ENCODE measurements around the gene TIMP3. TPM values are rescaled to one million over a fixed set of nuclear protein-coding genes. Genes with fewer than 3 reads are reported as not detected.

The TIMP3 gene
- total RNA-seq, 4 donors from 2014 or later, result 68.1 to 381 (median 202) TPM

GRCh38 chr22:32765132-32765618 is 36.3 kb upstream of the TIMP3 start:
- intact Hi-C loops (cut with DNase I; ENCODE audit: low total_unique reads), result no loop called here
- H3K4me3 ChIP-seq (ENCODE audit: low read depth, poor library complexity, severe bottlenecking), result no peak overlapping the region
- 57 to 66% methylated on average over 12 of the region's 12 CpGs for WGBS, 2 donors
- no peak for DNase-seq (ENCODE audit: low spot score in 2 of 2)
- no peak for TF ChIP-seq POLR2A (IDR thresholded peaks at IDR 0.05)
- TF ChIP-seq, protein P1, sequence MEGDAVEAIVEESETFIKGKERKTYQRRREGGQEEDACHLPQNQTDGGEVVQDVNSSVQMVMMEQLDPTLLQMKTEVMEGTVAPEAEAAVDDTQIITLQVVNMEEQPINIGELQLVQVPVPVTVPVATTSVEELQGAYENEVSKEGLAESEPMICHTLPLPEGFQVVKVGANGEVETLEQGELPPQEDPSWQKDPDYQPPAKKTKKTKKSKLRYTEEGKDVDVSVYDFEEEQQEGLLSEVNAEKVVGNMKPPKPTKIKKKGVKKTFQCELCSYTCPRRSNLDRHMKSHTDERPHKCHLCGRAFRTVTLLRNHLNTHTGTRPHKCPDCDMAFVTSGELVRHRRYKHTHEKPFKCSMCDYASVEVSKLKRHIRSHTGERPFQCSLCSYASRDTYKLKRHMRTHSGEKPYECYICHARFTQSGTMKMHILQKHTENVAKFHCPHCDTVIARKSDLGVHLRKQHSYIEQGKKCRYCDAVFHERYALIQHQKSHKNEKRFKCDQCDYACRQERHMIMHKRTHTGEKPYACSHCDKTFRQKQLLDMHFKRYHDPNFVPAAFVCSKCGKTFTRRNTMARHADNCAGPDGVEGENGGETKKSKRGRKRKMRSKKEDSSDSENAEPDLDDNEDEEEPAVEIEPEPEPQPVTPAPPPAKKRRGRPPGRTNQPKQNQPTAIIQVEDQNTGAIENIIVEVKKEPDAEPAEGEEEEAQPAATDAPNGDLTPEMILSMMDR (IDR thresholded peaks at IDR 0.05), result no peak

DNA sequence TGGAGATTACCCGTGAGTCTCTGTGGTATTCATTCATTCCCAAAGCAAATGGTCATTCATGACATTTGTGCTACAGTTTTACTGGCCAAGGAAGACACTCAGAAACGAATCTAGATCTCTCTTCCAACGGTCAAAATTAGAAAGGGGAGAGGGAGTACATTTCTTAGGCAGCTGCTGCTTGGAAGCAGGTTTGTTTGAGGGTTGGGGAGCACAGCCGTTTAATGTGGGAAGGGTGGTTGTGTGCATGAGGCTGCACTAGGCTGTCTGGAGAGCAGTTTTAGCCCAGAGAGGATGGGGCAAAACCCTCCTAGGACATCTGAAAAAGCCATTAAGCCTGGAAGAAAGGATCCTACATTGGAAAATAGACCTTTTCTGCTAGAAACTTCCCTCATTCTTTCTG is 29.7 kb upstream of the TIMP3 start:
- 48 to 51% methylated on average over 4 of the region's 4 CpGs for WGBS, 2 donors
- no peak for DNase-seq (ENCODE audit: low spot score in 2 of 2)
- intact Hi-C loops (cut with DNase I; ENCODE audit: low total_unique reads), result no loop called here
- H3K4me3 ChIP-seq (ENCODE audit: low read depth, poor library complexity, severe bottlenecking), result no peak overlapping the region
- TF ChIP-seq, protein P1 (IDR thresholded peaks at IDR 0.05), result no peak
- no peak for TF ChIP-seq POLR2A (IDR thresholded peaks at IDR 0.05)

GRCh38 chr22:32775957-32776356 is 25.5 kb upstream of the TIMP3 start:
- 84 to 92% methylated on average over 6 of the region's 6 CpGs for WGBS, 2 donors
- DNase-seq (ENCODE audit: low spot score in 2 of 2), result no peak
- no peak for TF ChIP-seq POLR2A (IDR thresholded peaks at IDR 0.05)
- TF ChIP-seq, protein P1 (IDR thresholded peaks at IDR 0.05), result no peak
- intact Hi-C loops (cut with DNase I; ENCODE audit: low total_unique reads), result no loop called here
- no peak overlapping the region for H3K4me3 ChIP-seq (ENCODE audit: low read depth, poor library complexity, severe bottlenecking)

GRCh38 chr22:32776397-32776796 is 25.1 kb upstream of the TIMP3 start:
- no peak for TF ChIP-seq POLR2A (IDR thresholded peaks at IDR 0.05)
- TF ChIP-seq, protein P1 (IDR thresholded peaks at IDR 0.05), result no peak
- intact Hi-C loops (cut with DNase I; ENCODE audit: low total_unique reads), result no loop called here
- WGBS, 2 donors, result 78 to 87% methylated on average over 4 of the region's 4 CpGs
- no peak overlapping the region for H3K4me3 ChIP-seq (ENCODE audit: low read depth, poor library complexity, severe bottlenecking)
- no peak for DNase-seq (ENCODE audit: low spot score in 2 of 2)

DNA sequence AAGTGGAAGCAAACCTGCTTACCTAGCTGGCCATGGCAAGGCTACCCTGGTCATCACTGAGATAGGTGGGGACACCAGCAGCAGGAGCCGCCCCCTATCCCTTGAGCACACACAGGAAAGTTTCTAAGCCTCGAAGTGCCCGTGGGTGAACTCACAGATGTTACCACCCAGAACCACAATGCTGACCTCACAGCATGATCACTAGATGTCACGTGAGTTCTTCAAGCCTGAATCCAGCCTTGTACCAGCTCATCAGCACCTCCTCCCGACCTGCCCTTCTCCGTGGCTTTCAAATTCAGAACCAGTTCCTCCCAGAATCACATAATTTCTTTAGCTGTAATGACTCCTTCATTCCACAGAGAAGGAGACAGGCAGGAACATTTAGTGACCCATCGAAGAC is 24.7 kb upstream of the TIMP3 start:
- intact Hi-C loops (cut with DNase I; ENCODE audit: low total_unique reads), result no loop called here

More for the DNA sequence above, 24.7 kb upstream of the TIMP3 start:
- no peak for DNase-seq (ENCODE audit: low spot score in 2 of 2)
- H3K4me3 ChIP-seq (ENCODE audit: low read depth, poor library complexity, severe bottlenecking), result no peak overlapping the region
- WGBS, 2 donors, result 58 to 86% methylated on average over 6 to 7 of the region's 7 CpGs
- TF ChIP-seq POLR2A (IDR thresholded peaks at IDR 0.05), result no peak
- TF ChIP-seq, protein P1 (IDR thresholded peaks at IDR 0.05), result no peak

All from lower leg skin (tissue), 4 donors.